PC-3 (cell line): ENCODE data around the gene TMEM161B. TPM values are rescaled to one million over a fixed set of nuclear protein-coding genes. Genes with fewer than 3 reads are reported as not detected.
A peak's percentile ranks its signal among the peaks of the same experiment; 100 is the strongest.

Source experiments
- ATAC-seq: fragments of 200-7000 bp; cut with Tn5 transposase; 2 replicates; pipeline ENCODE4 v1.9.1; 2020; ENCODE audit warnings: mild to moderate bottlenecking, moderate library complexity
- BruUV-seq: library from RNA; stranded (reverse); fragments of 400-500 nt; replicated peaks from 2 replicates; lab custom pipeline; 2021; lab: Mats Ljungman, UMichigan
- CTCF ChIA-PET: fragments of 300-600 bp; sonication (Branson Sonifier 250); formaldehyde crosslinking; loops from one replicate; lab custom pipeline; 2022; ENCODE audit warnings: antibody characterized with exemption; lab: Charles Lee
- POLR2A ChIA-PET: fragments of 300-600 bp; sonication (Branson Sonifier 250); formaldehyde crosslinking; loops from one replicate; lab custom pipeline; 2022; ENCODE audit warnings: antibody characterized with exemption; ENCODE audit not compliant: unreplicated experiment; lab: Charles Lee
- DNase-seq: peaks from one replicate; pipeline ENCODE4 v3.0.0-alpha.2; 2015
- H2AFZ ChIP-seq: fragments of 300-600 bp; sonication (generic); 2 replicates; pipeline ENCODE4 v1.6.0; 2016; ENCODE audit warnings: antibody characterized with exemption, low read length
- H3F3A ChIP-seq: fragments of 300-600 bp; sonication (generic); one replicate; pipeline ENCODE4 v1.6.0; 2017; ENCODE audit warnings: antibody characterized with exemption, low read length, control low read depth, mild to moderate bottlenecking; ENCODE audit not compliant: unreplicated experiment
- H3K27ac ChIP-seq: fragments of 300-600 bp; sonication (generic); 2 replicates; pipeline ENCODE4 v1.5.1; 2016; ENCODE audit warnings: mild to moderate bottlenecking, low read length
- H3K27me3 ChIP-seq: fragments of 300-600 bp; sonication (generic); 2 replicates; pipeline ENCODE4 v1.6.1; 2016; ENCODE audit warnings: low read length, mixed read lengths
- H3K36me3 ChIP-seq: fragments of 300-600 bp; sonication (generic); 2 replicates; pipeline ENCODE4 v1.6.1; 2016; ENCODE audit warnings: low read depth, mixed run types, low read length, mixed read lengths
- H3K4me1 ChIP-seq: fragments of 300-600 bp; sonication (generic); 2 replicates; pipeline ENCODE4 v1.5.1; 2016; ENCODE audit warnings: low read length; ENCODE audit not compliant: insufficient read depth
- H3K4me2 ChIP-seq: fragments of 300-600 bp; sonication (generic); 2 replicates; pipeline ENCODE4 v1.6.0; 2016; ENCODE audit warnings: low read length
- H3K4me3 ChIP-seq: fragments of 300-600 bp; sonication (generic); 2 replicates; pipeline ENCODE4 v1.5.1; 2016; ENCODE audit warnings: mild to moderate bottlenecking, low read length, mixed read lengths
- H3K79me2 ChIP-seq: fragments of 300-600 bp; sonication (generic); 2 replicates; pipeline ENCODE4 v1.6.1; 2017; ENCODE audit warnings: low read length, mixed read lengths
- H3K9ac ChIP-seq: fragments of 300-600 bp; sonication (generic); 2 replicates; pipeline ENCODE4 v1.6.0; 2016; ENCODE audit warnings: mild to moderate bottlenecking, low read length
- H3K9me2 ChIP-seq: fragments of 300-600 bp; sonication (generic); replicated peaks from 2 replicates; pipeline ENCODE4 v1.6.1; 2016; ENCODE audit warnings: mixed run types, low read length, mixed read lengths
- H3K9me3 ChIP-seq: fragments of 300-600 bp; sonication (generic); 2 replicates; pipeline ENCODE4 v1.6.1; 2016; ENCODE audit warnings: low read length, mixed read lengths
- H4K20me1 ChIP-seq: fragments of 300-600 bp; sonication (generic); 2 replicates; pipeline ENCODE4 v1.6.1; 2016; ENCODE audit warnings: low read length, mixed read lengths
- CTCF ChIP-seq: fragments of 300-600 bp; sonication (generic); conservative IDR thresholded peaks from 2 replicates; pipeline ENCODE4 v1.5.1; 2017; ENCODE audit warnings: antibody characterized with exemption, low read depth, mild to moderate bottlenecking, low read length
- EZH2 ChIP-seq: fragments of 300-600 bp; sonication (generic); IDR thresholded peaks from one replicate; pipeline ENCODE4 v1.6.1; 2017; ENCODE audit warnings: antibody characterized with exemption, mild to moderate bottlenecking, low read length; ENCODE audit not compliant: unreplicated experiment
- EZH2phosphoT487 ChIP-seq: fragments of 300-600 bp; sonication (generic); IDR thresholded peaks from 2 replicates; pipeline ENCODE4 v1.6.1; 2018; ENCODE audit warnings: mild to moderate bottlenecking, antibody characterized with exemption, low read length, borderline replicate concordance
- intact Hi-C: fragments of 100-400 bp; cut with micrococcal nuclease; formaldehyde crosslinking; loops from 2 replicates; pipeline ENCODE4 v1.9.0; 2023
- total RNA-seq: library from RNA; depleted of rRNA; stranded (reverse); fragments of >200 nt; gene quantifications from 2 replicates; pipeline ENCODE4 v1.2.3, GENCODE V29; 2014

Gene TMEM161B
- total RNA-seq, 1 experiment from 2014 or later = 11.5 TPM

GRCh38 chr5:88236866-88237642, 31.6 kb downstream of the TMEM161B start:
- H3K9me3 ChIP-seq = no peaks in the 10 kb centered on the region
- BruUV-seq = no TSS peak
- TF ChIP-seq EZH2phosphoT487 (no peak), EZH2 (no peak), CTCF (no peak)
- H3K9ac ChIP-seq = no peak overlapping the region
- ChIA-PET CTCF (no interaction called here), POLR2A (interaction anchor here (0.6 kb wide), 1 partner anchor 468 kb away, joined by 6 read pairs; no protein-coding TSS in a partner anchor)
- no peaks in the 10 kb centered on the region for H4K20me1 ChIP-seq
- H3F3A ChIP-seq = no peaks in the 10 kb centered on the region
- H3K36me3 ChIP-seq = peaks cover 16% of the 10 kb centered on the region; the same call in 1 of the 2 replicates
- intact Hi-C loops = no loop called here
- ATAC-seq (peak; percentile 56; the same call in 1 of the 2 replicates), DNase-seq (peak; percentile 40)
- H3K9me2 ChIP-seq = no peaks in the 10 kb centered on the region
- no peaks in the 10 kb centered on the region for H3K27me3 ChIP-seq
- no peak overlapping the region for H3K4me2 ChIP-seq
- no peak overlapping the region for H3K27ac ChIP-seq
- H3K79me2 ChIP-seq = peaks cover 16% of the 10 kb centered on the region
- H2AFZ ChIP-seq = no peak overlapping the region
- H3K4me3 ChIP-seq = no peak overlapping the region
- peaks cover 6% of the 10 kb centered on the region; the same call in 1 of the 2 replicates for H3K4me1 ChIP-seq

GRCh38 chr5:88235828-88236227, 32.8 kb downstream of the TMEM161B start:
- intact Hi-C loops = no loop called here
- TF ChIP-seq EZH2 (no peak), EZH2phosphoT487 (no peak), CTCF (no peak)
- Histone ChIP-seq H4K20me1 (no peaks in the 10 kb centered on the region), H3K79me2 (peaks cover 5% of the 10 kb centered on the region), H3K27ac (no peak overlapping the region), H3K4me1 (peaks cover 6% of the 10 kb centered on the region; the same call in 1 of the 2 replicates), H3K27me3 (no peaks in the 10 kb centered on the region), H3K9me3 (no peaks in the 10 kb centered on the region), H3K36me3 (peaks cover 16% of the 10 kb centered on the region; the same call in 1 of the 2 replicates), H3K9ac (no peak overlapping the region), H3K4me3 (no peak overlapping the region), H3K9me2 (no peaks in the 10 kb centered on the region), H3K4me2 (no peak overlapping the region), H2AFZ (no peak overlapping the region), H3F3A (no peaks in the 10 kb centered on the region)
- ATAC-seq = no peak
- CTCF ChIA-PET = no interaction called here
- BruUV-seq = no TSS peak
- POLR2A ChIA-PET = no interaction called here
- no peak for DNase-seq

GRCh38 chr5:88235346-88235745, 33.3 kb downstream of the TMEM161B start:
- Histone ChIP-seq H3K27ac (no peak overlapping the region), H2AFZ (no peak overlapping the region), H3K9me3 (no peaks in the 10 kb centered on the region), H3K9me2 (no peaks in the 10 kb centered on the region), H3K27me3 (no peaks in the 10 kb centered on the region), H4K20me1 (no peaks in the 10 kb centered on the region), H3K4me2 (no peak overlapping the region), H3K79me2 (peaks cover 5% of the 10 kb centered on the region), H3F3A (no peaks in the 10 kb centered on the region), H3K4me1 (peaks cover 6% of the 10 kb centered on the region; the same call in 1 of the 2 replicates), H3K9ac (no peak overlapping the region), H3K36me3 (peaks cover 16% of the 10 kb centered on the region; the same call in 1 of the 2 replicates), H3K4me3 (no peak overlapping the region)
- TF ChIP-seq CTCF = no peak
- TF ChIP-seq EZH2phosphoT487 = no peak
- TF ChIP-seq EZH2 = no peak
- no TSS peak for BruUV-seq
- ATAC-seq (no peak), DNase-seq (no peak)
- ChIA-PET POLR2A (no interaction called here), CTCF (no interaction called here)
- intact Hi-C loops = no loop called here
